ENCODE measurements around the gene LLPH. TPM values are rescaled to one million over a fixed set of nuclear protein-coding genes. Genes with fewer than 3 reads are reported as not detected.

LLPH gene
- total RNA-seq, 1 experiment from 2014 or later = 31.5 TPM

DNA sequence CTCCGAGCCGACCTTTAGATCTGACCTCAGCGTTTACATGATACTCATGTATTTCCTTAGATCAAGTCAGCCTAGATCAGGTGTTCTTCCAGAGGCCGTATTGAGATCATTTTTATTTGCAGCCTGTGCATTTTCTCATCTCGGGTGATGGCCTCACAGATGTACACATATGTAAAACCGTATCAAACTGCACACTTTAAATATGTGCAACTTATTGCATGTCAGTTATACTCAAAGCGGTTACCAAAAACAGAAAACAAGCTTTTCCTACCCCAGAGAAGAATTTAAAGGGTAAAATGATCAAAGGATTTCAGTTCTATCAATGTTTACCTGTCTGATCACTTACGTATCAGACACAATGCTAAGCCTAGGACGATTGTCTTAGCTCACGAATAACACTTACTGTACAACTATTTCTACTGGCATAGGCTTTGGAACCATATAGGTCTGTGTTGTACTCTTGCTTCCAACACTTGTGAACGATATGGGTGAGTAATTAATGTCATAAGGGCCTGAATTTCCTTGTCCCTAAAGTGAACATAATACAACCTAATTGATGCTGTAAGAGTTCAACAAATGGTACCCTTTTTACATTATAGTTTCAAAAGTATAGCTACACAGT is 628 bp upstream of the LLPH start:
- no peak for DNase-seq (ENCODE audit: low spot score)
- TF ChIP-seq SMAD3 (CRISPR knock-in tag; IDR thresholded peaks at IDR 0.05; ENCODE audit: borderline replicate concordance) = no peak
- TF ChIP-seq ZNF219 (CRISPR knock-in tag; IDR thresholded peaks at IDR 0.05; ENCODE audit: borderline replicate concordance) = no peak
- TF ChIP-seq, protein P1, sequence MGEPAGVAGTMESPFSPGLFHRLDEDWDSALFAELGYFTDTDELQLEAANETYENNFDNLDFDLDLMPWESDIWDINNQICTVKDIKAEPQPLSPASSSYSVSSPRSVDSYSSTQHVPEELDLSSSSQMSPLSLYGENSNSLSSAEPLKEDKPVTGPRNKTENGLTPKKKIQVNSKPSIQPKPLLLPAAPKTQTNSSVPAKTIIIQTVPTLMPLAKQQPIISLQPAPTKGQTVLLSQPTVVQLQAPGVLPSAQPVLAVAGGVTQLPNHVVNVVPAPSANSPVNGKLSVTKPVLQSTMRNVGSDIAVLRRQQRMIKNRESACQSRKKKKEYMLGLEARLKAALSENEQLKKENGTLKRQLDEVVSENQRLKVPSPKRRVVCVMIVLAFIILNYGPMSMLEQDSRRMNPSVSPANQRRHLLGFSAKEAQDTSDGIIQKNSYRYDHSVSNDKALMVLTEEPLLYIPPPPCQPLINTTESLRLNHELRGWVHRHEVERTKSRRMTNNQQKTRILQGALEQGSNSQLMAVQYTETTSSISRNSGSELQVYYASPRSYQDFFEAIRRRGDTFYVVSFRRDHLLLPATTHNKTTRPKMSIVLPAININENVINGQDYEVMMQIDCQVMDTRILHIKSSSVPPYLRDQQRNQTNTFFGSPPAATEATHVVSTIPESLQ (CRISPR knock-in tag; IDR thresholded peaks at IDR 0.05) = no peak
- Mint-ChIP-seq H3K27me3 (ENCODE audit: low read depth) (no peaks in the 10 kb centered on the region), H3K4me3 (peak overlapping the region; percentile 98), H3K9me3 (no peaks in the 10 kb centered on the region), H3K36me3 (peaks cover 25% of the 10 kb centered on the region), H3K27ac (peak overlapping the region; percentile 25), H3K4me1 (peaks cover 31% of the 10 kb centered on the region)
- CTCF ChIA-PET = interaction anchor here (0.8 to 1.8 kb wide), 7 partner anchors 11 to 574 kb away, joined by 3 to 13 read pairs (median 5); partner anchors contain the start of gene TMBIM4
- no peak for ATAC-seq
- POLR2A ChIA-PET = interaction anchor here (1.0 to 1.6 kb wide), 3 partner anchors 10 to 39 kb away, joined by 4 to 7 read pairs (median 7); partner anchors contain the start of gene TMBIM4

DNA sequence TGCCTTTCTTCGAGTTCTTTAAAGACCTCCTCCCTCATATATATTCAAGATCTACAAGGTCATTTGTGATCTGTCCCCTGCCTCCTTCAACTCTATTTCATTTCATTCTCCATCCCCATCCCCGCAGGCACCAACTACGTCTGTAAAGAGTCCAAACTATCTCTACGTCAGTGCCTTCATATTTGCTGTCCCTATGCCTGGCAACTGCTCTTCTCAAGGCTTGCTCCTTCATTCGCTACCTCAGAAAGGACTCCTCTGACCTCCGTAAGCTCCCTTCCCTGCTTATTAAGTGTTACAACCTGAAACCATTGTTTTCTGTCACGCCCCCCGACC is 650 bp downstream of the LLPH start:
- TF ChIP-seq TEAD1 (CRISPR knock-in tag; IDR thresholded peaks at IDR 0.05) (no peak), GTF2I (CRISPR knock-in tag; conservative IDR thresholded peaks at IDR 0.05) (no peak), GRHL2 (CRISPR knock-in tag; IDR thresholded peaks at IDR 0.05; ENCODE audit: insufficient replicate concordance, severe bottlenecking) (no peak), SP1 (CRISPR knock-in tag; conservative IDR thresholded peaks at IDR 0.05) (no peak), MXD4 (CRISPR knock-in tag; IDR thresholded peaks at IDR 0.05; ENCODE audit: borderline replicate concordance) (no peak), NR1H2 (CRISPR knock-in tag; IDR thresholded peaks at IDR 0.05) (no peak), KAT7 (CRISPR knock-in tag; IDR thresholded peaks at IDR 0.05; ENCODE audit: borderline replicate concordance) (no peak)
- CTCF ChIA-PET = interaction anchor here (0.7 to 1.2 kb wide), 2 partner anchors 573 to 829 kb away, joined by 3 to 4 read pairs; no protein-coding TSS in a partner anchor
- DNase-seq (ENCODE audit: low spot score) (no peak), ATAC-seq (0 out of 2 replicates have a peak, but pooled peaks have one; percentile 4)
- Mint-ChIP-seq H3K27ac (peak overlapping the region; percentile 25), H3K9me3 (no peaks in the 10 kb centered on the region), H3K36me3 (peaks cover 33% of the 10 kb centered on the region), H3K4me3 (peak overlapping the region; percentile 98), H3K27me3 (ENCODE audit: low read depth) (no peaks in the 10 kb centered on the region), H3K4me1 (peaks cover 31% of the 10 kb centered on the region)
- POLR2A ChIA-PET = interaction anchor here (0.6 to 0.7 kb wide), 2 partner anchors 165 to 828 kb away, joined by 4 read pairs; no protein-coding TSS in a partner anchor

DNA sequence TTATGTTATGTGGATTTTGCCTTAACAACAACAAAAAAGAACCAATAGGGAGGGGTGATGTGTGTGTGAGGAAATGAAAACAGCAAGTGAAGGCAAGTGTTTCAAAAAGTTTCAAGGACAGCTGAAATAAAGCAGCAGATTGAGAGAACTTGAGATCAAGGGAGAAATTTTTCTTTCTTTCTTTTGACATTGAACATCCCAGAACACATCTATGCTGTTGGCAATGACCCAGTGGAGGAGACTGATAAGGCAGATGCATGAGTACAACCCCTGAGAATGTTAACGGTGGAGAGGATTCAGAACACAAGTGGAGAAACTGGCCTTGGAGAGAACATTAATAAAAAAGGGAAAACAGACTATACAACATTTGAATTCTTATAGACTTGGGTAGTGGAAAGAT is 2.9 kb downstream of the LLPH start:
- POLR2A ChIA-PET = no interaction called here
- Mint-ChIP-seq H3K4me1 (peaks cover 25% of the 10 kb centered on the region), H3K9me3 (no peaks in the 10 kb centered on the region), H3K27me3 (ENCODE audit: low read depth) (no peaks in the 10 kb centered on the region), H3K4me3 (peak overlapping the region; percentile 11; the same call in 1 of the 2 replicates), H3K27ac (no peak overlapping the region), H3K36me3 (peaks cover 53% of the 10 kb centered on the region)
- no peak for TF ChIP-seq IRF2 (CRISPR knock-in tag; IDR thresholded peaks at IDR 0.05; ENCODE audit: borderline replicate concordance, low read depth)
- TF ChIP-seq CREM (CRISPR knock-in tag; IDR thresholded peaks at IDR 0.05) = no peak
- no peak for TF ChIP-seq JUN (CRISPR knock-in tag; IDR thresholded peaks at IDR 0.05)
- no peak for TF ChIP-seq ZNF396 (CRISPR knock-in tag; IDR thresholded peaks at IDR 0.05; ENCODE audit: borderline replicate concordance)
- DNase-seq (ENCODE audit: low spot score) = no peak
- CTCF ChIA-PET = no interaction called here
- ATAC-seq = no peak

DNA sequence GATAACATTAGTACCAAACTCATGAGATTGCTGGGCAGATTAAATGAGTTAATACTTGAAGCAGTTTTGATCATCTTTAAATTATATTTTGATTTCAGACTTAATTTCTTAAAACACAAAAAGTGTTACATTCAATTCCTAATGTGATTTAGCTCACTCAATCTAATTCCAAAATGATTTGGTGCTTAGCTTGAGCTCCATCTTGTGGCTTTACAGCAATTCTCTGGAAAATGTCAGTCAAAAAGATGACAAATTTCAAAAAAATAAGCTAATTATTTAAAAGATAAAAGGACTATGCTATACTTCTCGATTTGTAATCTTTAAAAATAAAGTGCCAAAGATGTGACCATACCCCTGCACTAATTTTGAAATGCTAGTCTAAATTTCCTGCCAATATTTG is 10.1 kb downstream of the LLPH start:
- Mint-ChIP-seq H3K4me3 (no peak overlapping the region), H3K4me1 (peaks cover 3% of the 10 kb centered on the region), H3K9me3 (no peaks in the 10 kb centered on the region), H3K27ac (no peak overlapping the region), H3K27me3 (ENCODE audit: low read depth) (no peaks in the 10 kb centered on the region), H3K36me3 (peaks cover 35% of the 10 kb centered on the region)
- ChIA-PET CTCF (interaction anchor here (1.0 to 1.9 kb wide), 3 partner anchors 11 to 30 kb away, joined by 3 to 8 read pairs (median 5); partner anchors contain the start of gene LLPH), POLR2A (no interaction called here)
- DNase-seq (ENCODE audit: low spot score) (no peak), ATAC-seq (no peak)
- TF ChIP-seq MXD4 (CRISPR knock-in tag; IDR thresholded peaks at IDR 0.05; ENCODE audit: borderline replicate concordance) (no peak), TCF7 (CRISPR knock-in tag; IDR thresholded peaks at IDR 0.05; ENCODE audit: low read depth) (no peak), JUN (CRISPR knock-in tag; IDR thresholded peaks at IDR 0.05) (no peak), ZBTB21 (CRISPR knock-in tag; IDR thresholded peaks at IDR 0.05; ENCODE audit: borderline replicate concordance) (no peak)
- TF ChIP-seq, protein P2, sequence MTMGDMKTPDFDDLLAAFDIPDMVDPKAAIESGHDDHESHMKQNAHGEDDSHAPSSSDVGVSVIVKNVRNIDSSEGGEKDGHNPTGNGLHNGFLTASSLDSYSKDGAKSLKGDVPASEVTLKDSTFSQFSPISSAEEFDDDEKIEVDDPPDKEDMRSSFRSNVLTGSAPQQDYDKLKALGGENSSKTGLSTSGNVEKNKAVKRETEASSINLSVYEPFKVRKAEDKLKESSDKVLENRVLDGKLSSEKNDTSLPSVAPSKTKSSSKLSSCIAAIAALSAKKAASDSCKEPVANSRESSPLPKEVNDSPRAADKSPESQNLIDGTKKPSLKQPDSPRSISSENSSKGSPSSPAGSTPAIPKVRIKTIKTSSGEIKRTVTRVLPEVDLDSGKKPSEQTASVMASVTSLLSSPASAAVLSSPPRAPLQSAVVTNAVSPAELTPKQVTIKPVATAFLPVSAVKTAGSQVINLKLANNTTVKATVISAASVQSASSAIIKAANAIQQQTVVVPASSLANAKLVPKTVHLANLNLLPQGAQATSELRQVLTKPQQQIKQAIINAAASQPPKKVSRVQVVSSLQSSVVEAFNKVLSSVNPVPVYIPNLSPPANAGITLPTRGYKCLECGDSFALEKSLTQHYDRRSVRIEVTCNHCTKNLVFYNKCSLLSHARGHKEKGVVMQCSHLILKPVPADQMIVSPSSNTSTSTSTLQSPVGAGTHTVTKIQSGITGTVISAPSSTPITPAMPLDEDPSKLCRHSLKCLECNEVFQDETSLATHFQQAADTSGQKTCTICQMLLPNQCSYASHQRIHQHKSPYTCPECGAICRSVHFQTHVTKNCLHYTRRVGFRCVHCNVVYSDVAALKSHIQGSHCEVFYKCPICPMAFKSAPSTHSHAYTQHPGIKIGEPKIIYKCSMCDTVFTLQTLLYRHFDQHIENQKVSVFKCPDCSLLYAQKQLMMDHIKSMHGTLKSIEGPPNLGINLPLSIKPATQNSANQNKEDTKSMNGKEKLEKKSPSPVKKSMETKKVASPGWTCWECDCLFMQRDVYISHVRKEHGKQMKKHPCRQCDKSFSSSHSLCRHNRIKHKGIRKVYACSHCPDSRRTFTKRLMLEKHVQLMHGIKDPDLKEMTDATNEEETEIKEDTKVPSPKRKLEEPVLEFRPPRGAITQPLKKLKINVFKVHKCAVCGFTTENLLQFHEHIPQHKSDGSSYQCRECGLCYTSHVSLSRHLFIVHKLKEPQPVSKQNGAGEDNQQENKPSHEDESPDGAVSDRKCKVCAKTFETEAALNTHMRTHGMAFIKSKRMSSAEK (CRISPR knock-in tag; IDR thresholded peaks at IDR 0.05; ENCODE audit: borderline replicate concordance) = no peak
- TF ChIP-seq, protein P3, sequence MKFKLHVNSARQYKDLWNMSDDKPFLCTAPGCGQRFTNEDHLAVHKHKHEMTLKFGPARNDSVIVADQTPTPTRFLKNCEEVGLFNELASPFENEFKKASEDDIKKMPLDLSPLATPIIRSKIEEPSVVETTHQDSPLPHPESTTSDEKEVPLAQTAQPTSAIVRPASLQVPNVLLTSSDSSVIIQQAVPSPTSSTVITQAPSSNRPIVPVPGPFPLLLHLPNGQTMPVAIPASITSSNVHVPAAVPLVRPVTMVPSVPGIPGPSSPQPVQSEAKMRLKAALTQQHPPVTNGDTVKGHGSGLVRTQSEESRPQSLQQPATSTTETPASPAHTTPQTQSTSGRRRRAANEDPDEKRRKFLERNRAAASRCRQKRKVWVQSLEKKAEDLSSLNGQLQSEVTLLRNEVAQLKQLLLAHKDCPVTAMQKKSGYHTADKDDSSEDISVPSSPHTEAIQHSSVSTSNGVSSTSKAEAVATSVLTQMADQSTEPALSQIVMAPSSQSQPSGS (CRISPR knock-in tag; IDR thresholded peaks at IDR 0.05; ENCODE audit: borderline replicate concordance, low read depth) = no peak
- TF ChIP-seq, protein P4, sequence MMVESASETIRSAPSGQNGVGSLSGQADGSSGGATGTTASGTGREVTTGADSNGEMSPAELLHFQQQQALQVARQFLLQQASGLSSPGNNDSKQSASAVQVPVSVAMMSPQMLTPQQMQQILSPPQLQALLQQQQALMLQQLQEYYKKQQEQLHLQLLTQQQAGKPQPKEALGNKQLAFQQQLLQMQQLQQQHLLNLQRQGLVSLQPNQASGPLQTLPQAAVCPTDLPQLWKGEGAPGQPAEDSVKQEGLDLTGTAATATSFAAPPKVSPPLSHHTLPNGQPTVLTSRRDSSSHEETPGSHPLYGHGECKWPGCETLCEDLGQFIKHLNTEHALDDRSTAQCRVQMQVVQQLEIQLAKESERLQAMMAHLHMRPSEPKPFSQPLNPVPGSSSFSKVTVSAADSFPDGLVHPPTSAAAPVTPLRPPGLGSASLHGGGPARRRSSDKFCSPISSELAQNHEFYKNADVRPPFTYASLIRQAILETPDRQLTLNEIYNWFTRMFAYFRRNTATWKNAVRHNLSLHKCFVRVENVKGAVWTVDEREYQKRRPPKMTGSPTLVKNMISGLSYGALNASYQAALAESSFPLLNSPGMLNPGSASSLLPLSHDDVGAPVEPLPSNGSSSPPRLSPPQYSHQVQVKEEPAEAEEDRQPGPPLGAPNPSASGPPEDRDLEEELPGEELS (CRISPR knock-in tag; IDR thresholded peaks at IDR 0.05) = no peak

All from WTC11 (cell line).